Measurements from ENCODE around the gene RGS7.

DNA sequence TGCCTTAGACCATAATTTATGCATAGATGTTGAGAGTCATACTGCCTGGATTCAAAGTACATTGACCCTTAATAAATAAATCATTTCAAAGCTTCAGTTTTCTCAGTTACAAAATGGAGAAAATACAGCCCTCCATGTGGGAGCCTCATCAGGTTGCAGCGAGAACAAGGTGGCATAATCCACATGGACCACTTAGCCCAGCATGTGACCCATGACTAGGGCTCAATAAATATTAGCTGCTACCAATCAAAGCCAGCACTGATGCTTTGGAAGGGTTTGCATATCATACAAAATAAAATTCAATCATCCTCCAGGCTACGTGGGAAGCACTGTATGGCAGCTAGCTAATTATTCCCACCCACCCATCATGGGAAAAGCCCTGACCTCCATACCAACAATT lies 33.5 kb upstream of the RGS7 start:
- TF ChIP-seq, protein P1, sequence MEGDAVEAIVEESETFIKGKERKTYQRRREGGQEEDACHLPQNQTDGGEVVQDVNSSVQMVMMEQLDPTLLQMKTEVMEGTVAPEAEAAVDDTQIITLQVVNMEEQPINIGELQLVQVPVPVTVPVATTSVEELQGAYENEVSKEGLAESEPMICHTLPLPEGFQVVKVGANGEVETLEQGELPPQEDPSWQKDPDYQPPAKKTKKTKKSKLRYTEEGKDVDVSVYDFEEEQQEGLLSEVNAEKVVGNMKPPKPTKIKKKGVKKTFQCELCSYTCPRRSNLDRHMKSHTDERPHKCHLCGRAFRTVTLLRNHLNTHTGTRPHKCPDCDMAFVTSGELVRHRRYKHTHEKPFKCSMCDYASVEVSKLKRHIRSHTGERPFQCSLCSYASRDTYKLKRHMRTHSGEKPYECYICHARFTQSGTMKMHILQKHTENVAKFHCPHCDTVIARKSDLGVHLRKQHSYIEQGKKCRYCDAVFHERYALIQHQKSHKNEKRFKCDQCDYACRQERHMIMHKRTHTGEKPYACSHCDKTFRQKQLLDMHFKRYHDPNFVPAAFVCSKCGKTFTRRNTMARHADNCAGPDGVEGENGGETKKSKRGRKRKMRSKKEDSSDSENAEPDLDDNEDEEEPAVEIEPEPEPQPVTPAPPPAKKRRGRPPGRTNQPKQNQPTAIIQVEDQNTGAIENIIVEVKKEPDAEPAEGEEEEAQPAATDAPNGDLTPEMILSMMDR (IDR thresholded peaks at IDR 0.05; ENCODE audit: low read depth, low read length) = no peak
- no peak for TF ChIP-seq EZH2phosphoT487 (IDR thresholded peaks at IDR 0.05; ENCODE audit: low read depth)

Measured in OCI-LY3 (cell line).